Right renal cortex interstitium (tissue), 3 donors: ENCODE results near the gene PCNX1. TPM values are rescaled to one million over a fixed set of nuclear protein-coding genes. Genes with fewer than 3 reads are reported as not detected.
A peak's percentile ranks its signal among the peaks of the same experiment; 100 is the strongest.

Source experiments
- DNase-seq, 3 donors: peaks; one replicate each; pipeline ENCODE4 v3.0.0-alpha.2; 2013; ENCODE audit warnings: low read depth in 3 of 3, low spot score in 2 of 3
- polyA plus RNA-seq, 3 donors: library from polyadenylated mRNA; unstranded; fragments of 120-200 nt; gene quantifications; one replicate each; pipeline ENCODE4 v1.2.1, GENCODE V29; 2013; ENCODE audit not compliant: insufficient read length in 3 of 3

The PCNX1 gene
- polyA plus RNA-seq, 3 donors = 45.8 to 49.2 (median 49.2) TPM

DNA sequence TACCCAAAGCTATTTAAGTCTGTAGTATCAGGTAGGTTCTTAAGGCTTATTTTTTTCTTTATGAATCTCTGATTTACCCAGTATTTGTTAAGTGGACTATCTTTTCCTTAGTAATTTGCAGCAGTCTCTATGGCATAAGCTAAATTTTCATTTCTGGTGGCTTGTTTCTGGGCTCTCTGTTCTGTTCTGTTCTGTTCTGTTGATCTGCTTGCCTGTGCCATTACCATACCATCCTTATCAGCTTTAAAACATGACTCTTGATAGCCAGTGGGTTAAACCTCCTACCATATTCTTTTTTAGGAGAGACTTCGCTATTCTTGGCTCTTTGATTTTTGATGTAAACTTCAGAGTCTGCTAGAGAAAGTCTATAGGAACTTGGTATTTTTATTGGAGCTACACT lies 46.8 kb downstream of the PCNX1 start:
- no peak for DNase-seq

DNA sequence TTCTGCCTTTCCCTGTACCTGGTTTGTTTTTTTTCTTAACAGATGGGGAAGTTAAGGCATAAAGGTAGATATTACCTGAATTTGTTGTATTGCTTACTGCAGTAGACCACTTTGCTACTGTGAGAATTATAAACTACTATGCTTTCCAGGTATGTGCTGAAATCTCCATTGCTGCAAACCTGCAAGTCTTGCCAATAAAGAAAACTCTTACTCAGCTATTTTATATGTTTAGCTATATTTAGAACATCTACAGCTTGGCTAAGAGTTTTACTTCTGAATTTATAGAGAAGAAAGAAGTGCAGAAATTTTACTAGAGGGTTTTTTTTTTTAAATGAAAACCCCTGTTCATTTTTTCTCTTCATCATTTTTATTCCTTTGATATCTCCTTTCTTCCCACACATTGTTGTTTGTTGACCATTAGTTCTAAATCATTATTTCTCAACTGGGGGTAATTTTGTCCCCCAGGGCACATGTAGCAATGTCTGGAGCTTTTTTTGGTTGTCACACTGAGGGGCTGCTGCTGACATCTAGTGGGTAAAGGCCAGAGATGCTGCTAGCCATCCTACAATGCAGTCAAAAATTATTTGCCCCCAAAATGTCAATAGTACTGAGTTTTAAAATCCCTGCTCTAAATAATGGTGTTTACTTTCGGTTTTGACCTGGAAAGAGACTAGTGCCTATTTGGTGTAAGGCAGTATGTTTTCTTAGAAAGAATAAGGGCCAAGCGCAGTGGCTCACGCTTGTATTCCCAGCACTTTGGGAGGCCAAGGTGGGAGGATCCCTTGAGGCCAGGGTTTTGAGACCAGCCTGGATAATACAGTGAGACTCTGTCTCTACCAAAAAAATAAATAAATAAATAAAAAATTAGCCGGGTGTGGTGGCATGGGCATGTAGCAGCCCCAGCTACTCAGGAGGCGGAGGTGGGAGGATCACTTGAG lies 48.6 kb downstream of the PCNX1 start:
- DNase-seq = no peak

DNA sequence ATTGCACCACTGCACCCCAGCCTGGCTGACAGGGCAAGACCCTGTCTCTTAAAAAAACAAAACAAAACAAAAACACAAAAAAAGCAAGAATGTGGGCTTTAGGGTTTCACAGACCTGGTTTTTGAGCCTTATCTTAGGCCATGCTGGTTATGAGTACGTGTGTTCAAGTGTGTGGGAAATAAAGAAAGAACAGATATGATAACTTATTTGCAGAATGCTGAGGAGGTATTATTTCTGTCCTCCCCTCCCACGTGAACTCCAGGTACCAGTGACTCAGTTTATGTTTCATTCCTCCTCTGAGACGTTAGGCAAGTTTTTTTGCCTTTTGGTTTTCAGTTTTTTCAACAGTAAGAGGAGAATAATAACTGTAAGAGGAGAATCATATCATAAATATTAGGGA lies 49.3 kb downstream of the PCNX1 start:
- DNase-seq = no peak

DNA sequence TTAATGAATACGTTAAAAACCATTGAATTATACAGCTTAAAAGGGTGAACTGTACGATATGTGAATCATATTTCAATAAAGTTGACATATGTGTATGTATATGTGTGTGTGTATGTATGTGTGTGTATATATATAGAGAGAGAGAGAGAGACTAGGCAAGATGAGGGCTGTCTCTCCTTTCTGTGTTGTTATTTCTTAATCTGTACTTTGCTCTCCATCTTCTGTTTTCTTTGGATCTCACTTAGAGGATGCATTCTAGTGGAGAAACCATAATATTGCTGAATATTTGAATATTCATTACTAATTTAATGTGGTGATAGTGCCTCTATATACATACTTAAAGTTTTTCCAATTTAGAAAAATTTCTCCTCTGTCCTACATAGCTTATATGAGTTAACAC lies 50.5 kb downstream of the PCNX1 start:
- DNase-seq = no peak

DNA sequence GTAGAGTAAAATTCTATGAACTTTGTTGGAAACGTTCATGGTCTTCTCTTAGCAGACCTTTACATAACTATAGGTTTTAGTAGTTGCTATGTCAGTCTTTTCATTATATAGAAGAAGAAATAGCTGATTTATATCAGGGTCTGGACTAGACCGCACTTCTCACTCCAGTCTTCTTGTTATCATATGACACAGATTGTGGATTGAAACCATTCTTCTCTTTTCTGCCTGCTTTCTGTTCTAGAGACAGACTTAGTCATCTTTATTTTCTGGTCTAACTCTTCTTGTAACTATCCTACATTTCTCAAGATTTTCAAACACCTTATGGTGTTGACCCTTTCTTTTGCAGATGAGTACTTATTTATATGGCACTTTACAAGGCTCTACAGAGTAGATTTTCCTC lies 55.7 kb downstream of the PCNX1 start:
- DNase-seq = no peak

DNA sequence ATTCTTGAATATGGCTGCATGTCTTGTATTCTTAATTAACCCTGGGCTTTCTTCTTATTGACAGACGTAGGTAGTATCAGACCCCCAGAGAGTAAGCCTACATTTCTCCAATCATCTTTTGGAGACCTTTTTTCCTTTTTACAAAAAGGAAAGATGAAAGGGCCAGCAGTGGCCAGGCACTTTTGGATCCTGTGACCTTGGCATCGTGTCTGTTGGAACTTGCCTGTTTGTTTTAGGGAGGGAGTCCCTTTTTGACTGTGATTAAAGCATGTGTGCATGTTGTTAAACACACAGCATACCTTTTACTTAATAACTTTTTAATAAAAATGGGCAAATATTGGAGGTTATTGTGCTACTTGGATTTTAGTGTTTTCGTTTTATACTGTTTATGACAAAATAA lies 57.2 kb downstream of the PCNX1 start:
- DNase-seq = no peak

DNA sequence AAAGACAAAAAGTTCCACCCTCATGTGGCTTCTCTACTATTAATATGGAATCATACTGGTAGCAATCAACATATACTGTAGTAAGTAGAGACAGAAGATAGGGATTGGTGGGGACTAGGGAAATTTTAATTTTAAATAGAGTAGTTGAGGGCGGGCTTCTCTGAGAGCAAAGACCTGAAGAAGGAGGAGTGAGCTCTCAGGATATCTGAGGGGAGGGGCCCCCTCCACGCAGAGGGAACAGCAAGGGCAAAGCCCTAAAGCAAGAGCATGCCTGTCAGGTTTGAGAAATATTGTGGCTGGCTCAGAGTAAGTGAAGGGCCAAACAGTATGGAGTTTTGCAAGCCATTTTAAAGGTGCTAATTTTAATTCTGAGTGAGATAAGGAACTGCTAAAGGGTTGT lies 64.3 kb downstream of the PCNX1 start:
- DNase-seq = no peak

DNA sequence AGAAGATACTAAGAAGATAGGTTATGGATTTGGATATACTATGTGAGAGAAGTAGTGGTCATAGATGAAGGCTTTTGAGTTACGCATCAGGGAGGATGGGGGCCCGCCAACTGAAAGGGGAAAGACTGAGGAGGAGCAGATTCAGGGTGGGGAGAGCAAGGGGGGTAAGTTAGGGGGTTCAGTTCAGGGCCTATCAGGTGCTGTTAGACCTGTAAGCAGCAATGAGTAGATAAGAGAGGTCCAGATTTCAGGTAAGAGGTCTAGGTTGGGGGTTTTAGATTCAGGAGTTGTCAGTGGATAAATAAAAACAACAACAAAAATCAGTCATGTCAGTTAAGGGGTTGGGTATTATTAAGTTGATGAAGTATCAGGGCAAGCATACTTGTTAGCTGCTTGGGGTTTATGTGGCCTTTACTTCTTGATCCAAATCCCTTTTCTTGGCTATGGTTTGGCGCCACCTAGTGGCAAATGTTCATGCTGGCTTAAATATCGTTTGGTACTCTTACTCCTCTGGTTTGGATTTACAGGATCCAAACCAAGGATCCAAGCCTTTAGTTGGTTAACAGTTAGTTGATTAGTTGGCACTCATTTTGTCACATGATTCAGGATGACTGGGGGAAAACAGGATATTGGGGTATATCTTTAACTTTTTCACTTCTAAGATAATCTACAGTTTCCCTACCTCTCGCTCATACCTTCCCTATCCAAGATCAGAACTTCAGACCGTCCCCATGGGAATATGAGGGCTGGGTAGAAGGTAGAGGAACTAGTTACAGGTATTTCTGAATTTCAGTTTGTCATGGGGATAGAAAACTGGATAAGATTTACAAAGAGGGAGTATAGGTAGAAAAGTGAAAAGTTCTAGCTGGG lies 65.1 kb downstream of the PCNX1 start:
- DNase-seq = peak; percentile 69 to 76 (median 74)

DNA sequence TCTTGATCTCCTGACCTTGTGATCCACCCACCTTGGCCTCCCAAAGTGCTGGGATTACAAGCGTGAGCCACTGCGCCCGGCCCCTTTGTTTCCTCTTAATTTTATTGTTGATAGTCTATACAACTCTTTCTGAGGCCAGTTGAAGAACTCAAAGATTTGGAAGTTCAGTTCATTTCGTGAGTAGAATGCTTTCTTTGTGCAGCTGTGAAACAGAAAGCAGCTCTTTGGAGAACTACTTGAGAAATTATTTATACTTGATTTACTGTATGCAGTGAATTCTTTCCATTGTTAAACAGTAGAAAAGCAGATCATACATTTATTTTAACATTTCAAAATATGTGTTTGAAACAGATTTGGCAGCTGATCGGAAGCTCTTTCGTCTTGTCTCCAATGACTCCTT lies 69.3 kb downstream of the PCNX1 start:
- DNase-seq = no peak

DNA sequence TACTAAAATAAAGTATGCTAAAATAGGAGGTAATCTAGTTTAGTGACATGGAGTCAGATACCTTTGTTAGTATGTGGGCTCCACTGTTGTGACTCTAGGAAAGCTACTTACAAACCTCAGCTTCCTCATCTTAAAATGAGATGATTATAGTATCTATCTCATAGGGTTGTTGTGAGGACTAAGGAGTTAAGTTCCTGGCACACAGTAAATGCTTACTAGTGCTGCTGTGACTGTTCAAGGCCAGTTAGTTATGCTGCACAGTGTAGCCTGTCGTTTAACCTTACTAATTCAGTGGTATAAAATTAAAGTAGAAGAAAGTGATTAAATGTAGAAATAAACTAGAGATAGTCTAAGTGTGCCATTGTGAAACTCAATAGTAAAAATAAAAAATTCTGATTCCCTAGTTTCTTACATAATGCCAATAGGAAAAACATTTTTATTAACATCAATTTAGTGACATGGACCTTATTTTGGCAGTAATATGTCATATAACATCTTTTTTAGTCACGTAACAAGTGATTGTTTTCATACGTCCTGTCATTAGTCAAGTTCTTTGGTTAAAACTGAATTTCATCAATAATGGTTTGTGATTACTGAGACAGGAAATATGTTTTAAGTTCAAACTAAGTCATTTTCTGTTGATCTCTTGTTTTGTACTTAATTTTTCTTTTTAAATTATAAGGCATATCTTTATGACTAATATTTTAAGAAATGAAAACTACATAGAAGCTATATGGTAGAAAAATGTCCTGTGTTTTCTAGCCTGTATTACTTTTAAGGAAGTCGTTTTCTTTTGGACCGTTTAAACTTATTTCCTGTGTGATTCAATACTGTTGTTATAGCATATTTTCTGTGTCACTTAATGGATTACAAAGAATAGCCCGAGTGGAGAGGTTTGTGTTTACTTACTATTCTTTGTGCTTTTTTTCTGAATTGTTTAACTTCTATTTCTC lies 74.0 kb downstream of the PCNX1 start:
- DNase-seq = no peak

DNA sequence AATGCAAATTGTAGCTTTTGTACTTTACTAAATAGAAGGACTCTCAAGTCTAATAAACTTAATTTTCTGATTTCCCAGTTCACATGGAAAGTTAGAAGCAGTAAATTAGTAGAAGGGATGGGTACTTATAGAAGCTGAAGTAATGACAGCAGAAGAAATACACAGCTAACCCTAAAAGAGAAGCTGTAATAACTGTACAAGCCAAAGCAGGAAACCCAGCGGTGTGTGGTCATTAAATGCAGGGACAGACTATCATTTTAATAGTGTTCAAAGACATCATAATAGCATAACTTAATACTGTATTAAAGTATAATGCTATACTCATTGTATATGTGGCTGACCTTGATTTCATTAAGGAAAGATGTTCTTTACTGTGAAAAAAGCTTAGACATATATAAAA lies 74.9 kb downstream of the PCNX1 start:
- DNase-seq = no peak

DNA sequence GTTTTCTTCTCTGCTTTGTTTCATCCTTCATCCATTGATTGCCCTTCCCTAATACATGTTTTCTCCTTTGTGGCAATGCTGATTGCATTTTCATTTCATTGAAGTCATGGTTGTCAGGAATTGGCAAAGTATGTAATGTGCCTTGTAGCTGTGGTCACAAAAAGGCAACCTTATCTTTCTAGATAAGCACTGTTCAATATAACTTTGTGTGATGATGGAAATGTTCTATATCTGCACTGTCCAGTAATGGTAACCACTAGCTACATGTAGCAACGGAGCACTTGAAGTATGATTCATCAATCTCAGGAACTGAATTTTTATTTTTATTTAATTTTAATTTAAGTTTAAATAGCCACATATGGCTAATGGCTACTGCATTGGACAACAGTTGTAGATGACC lies 79.8 kb downstream of the PCNX1 start:
- DNase-seq = no peak

DNA sequence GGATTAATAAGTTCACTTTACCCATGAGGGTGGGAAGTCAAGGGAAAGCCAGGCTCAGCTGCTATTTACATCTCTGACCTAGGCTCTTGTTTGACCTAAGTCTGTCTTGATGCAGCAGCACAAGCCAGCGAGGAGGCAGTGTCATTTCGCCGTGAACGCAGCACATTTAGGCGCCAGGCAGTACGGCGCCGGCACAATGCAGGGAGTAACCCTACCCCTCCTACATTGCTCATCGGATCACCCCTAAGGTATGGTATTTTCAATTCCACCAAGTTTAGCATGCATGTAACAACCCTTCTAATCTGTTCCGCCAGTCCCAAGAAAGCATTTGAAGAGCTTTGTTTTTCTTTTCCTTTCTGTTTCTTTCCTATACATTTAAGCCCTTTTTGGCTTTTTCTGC lies 81.2 kb downstream of the PCNX1 start:
- no peak for DNase-seq

DNA sequence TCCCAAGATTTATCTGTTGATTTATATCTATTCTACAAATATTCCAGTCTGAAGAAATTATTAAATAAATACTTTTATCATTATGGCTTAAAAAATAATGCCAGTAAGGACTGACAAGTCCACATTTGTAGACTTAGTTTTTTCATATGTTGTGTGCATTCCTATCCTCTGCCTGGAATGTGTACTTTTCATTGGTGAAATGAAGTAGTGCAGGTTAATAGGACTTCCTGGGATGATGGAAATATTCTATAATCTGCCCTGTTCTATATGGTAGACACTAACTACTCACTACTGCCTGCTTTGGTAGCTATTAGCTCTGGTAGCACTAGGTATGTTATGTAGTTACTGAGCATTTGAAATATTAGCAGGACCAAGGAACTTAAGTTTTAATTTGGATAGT lies 86.7 kb downstream of the PCNX1 start:
- DNase-seq = no peak

DNA sequence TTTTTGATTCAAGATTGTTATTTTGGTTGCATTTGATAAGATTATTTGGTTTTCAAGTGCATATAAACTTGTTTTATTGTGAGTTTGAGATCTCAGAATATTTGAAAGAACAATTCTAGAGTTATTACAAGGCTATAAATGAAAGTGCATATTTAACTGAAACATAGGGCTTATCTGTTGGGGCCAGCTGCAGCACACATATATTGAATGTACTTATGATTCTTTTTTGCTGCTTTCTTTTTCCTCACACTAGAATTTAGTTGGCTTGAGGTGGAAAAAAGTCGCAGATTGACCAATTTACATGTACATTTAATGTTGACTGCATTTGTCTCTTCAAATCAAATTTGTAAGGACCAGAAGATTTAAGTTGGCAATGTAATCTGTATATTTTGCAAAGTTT lies 88.0 kb downstream of the PCNX1 start:
- no peak for DNase-seq

DNA sequence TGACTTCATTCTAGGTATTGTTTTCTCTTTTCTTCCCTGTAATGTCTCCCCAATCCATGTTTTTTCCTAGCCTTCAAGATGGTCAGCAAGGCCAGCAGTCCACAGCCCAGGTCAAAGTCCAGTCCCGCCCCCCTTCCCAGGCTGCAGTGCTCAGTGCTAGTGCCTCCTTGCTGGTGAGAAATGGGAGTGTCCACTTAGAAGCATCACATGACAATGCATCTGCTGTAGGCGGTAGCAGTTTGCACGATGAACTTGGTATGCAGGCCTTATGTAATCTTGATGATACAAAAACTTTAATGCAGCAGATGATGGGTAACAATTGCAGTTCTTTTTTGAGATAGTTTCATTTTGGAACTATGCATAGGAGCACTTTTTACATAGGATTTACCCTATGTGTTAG lies 88.4 kb downstream of the PCNX1 start:
- no peak for DNase-seq

DNA sequence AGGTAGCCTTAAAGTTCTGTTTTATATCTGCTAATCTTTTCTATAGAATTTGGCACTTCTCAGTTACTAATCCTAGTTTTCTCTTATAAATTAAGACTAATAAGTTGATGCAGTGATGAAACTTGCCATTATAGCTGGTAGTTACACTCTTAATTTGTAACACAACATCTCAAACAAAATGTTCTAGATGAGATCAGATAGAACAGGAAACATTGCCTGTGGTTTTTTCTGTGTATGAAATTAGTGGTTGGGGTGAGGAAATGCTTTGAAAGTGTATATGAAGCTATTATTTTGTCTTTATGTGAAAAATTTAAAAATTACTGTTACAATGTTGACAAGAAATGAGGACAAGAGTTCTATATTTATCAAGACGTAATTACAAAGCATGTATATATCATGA lies 91.9 kb downstream of the PCNX1 start:
- no peak for DNase-seq

DNA sequence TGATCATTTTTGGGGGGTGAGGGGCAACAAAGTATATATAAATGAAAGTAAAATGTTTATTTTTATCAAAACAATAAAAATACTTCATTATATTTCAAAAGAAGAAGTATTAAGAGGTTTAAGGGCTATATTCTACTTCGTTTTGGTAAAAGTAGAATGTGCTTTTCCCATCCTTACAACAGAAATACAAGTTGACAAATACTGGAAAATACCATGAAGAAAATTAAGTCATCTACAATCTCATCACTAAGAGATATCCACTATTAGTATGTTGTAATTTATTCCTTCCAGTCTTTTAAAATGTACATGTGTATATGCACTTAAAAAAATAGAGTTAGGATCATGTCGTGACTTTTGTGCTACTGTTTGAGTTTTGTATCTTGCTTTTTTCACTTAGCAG lies 92.8 kb downstream of the PCNX1 start:
- no peak for DNase-seq

DNA sequence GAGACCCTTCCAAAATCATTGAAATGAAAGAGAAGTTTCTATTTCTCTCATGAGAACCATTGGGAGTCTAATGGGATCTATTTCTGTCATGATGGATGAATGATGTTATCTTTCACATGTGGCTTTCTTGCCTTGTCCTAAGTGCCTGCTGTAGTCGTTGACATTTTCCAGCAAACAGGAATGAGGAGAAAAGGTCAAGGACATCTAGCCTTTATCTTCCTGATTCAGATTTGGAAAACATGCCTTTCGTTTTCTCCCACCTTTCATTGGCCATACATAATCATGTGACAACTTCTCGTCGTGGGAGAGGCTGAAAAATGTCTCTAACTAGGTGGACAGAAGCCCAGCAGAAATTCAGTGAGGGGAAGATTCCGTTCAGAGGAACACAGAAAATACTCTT lies 94.5 kb downstream of the PCNX1 start:
- no peak for DNase-seq

DNA sequence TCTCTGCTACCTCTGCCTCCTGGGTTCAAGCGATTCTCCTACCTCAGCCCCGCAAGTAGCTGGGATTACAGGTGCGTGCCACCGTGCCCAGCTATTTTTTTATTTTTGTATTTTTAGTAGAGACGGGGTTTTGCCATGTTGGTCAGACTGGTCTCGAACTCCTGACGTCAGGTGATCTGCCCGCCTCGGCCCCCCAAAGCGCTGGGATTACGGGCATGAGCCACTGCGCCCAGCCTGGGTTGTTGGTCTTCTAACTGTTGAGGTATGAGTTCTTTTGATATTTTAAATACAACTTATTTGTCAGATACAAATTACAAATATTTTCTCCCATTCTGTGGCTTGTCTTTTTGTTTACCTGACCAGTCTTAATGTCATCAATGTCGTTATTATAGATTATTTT lies 95.9 kb downstream of the PCNX1 start:
- DNase-seq = no peak

DNA sequence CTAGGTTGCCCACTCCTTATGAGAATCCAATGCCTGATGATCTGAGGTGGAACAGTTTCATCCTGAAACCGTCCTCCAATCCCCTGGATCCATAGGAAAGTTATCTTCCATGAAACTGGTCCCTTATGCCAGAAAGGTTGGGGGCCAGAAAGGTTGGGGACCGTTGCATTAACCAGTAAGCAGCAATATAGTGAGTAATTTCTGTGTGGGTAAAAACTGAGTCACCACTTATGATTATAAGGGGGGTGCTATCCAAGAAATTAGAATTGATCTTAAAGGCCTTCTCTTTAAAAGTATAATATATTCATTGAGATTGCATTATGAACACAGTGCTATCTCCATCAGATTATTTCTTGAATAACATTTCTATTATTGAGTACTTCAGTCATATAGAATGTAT lies 97.2 kb downstream of the PCNX1 start:
- no peak for DNase-seq
